IMR-90 (cell line): ENCODE results near the gene HSBP1L1. TPM values are rescaled to one million over a fixed set of nuclear protein-coding genes. Genes with fewer than 3 reads are reported as not detected.

Experiments used
- ATAC-seq: fragments of 200-7000 bp; cut with Tn5 transposase; 2 replicates; pipeline ENCODE4 v1.9.1; 2020; ENCODE audit warnings: low read depth, mild to moderate bottlenecking, moderate library complexity
- BruUV-seq: library from RNA; stranded (reverse); fragments of 400-500 nt; replicated peaks from 2 replicates; lab custom pipeline; 2021; lab: Mats Ljungman, UMichigan
- CTCF ChIA-PET: fragments of 300-600 bp; formaldehyde crosslinking; extraction: SDS; loops from one replicate; lab custom pipeline; 2021; ENCODE audit warnings: antibody characterized with exemption; lab: Yijun Ruan, JAX
- POLR2A ChIA-PET: fragments of 300-600 bp; sonication (Branson Sonifier 250); formaldehyde crosslinking; loops from one replicate; lab custom pipeline; 2022; ENCODE audit warnings: antibody characterized with exemption; ENCODE audit not compliant: unreplicated experiment; lab: Charles Lee
- DNase-seq: peaks from one replicate; pipeline ENCODE4 v3.0.0; 2013
- H2AFZ ChIP-seq: replicated peaks from 2 replicates; pipeline ENCODE3; 2013; ENCODE audit warnings: low read length, mild to moderate bottlenecking; ENCODE audit not compliant: poor library complexity
- H2AK5ac ChIP-seq: 2 replicates; pipeline ENCODE4 v1.6.1; 2013; ENCODE audit warnings: low read depth, low read length, inconsistent platforms
- H2AK9ac ChIP-seq: replicated peaks from 2 replicates; pipeline ENCODE3; 2013; ENCODE audit warnings: mild to moderate bottlenecking, low read depth, low read length, moderate library complexity; ENCODE audit not compliant: poor library complexity
- H2BK120ac ChIP-seq: 2 replicates; pipeline ENCODE4 v1.6.1; 2013; ENCODE audit warnings: low read depth, low read length, inconsistent platforms
- H2BK15ac ChIP-seq: 3 replicates; pipeline ENCODE4 v1.6.1; 2013; ENCODE audit warnings: low read depth, low read length, inconsistent platforms
- H2BK20ac ChIP-seq: 2 replicates; pipeline ENCODE4 v1.6.1; 2013; ENCODE audit warnings: low read depth, mild to moderate bottlenecking, inconsistent platforms, low read length, moderate library complexity
- H2BK5ac ChIP-seq: 2 replicates; pipeline ENCODE4 v1.6.1; 2013; ENCODE audit warnings: mild to moderate bottlenecking, low read depth, low read length, inconsistent platforms; ENCODE audit not compliant: poor library complexity, severe bottlenecking
- H3K14ac ChIP-seq: replicated peaks from 2 replicates; pipeline ENCODE4 v1.6.1; 2013; ENCODE audit warnings: low read depth, low read length, inconsistent platforms
- H3K18ac ChIP-seq: 2 replicates; pipeline ENCODE4 v1.6.1; 2013; ENCODE audit warnings: low read depth, low read length, control low read depth
- H3K23ac ChIP-seq: 2 replicates; pipeline ENCODE4 v1.6.1; 2013; ENCODE audit warnings: low read depth, low read length, inconsistent platforms
- H3K27ac ChIP-seq: 2 replicates; pipeline ENCODE4 v1.5.1; 2013; ENCODE audit warnings: mild to moderate bottlenecking, control low read depth, low read length; ENCODE audit not compliant: insufficient read depth
- H3K27me3 ChIP-seq: 2 replicates; pipeline ENCODE4 v1.6.1; 2013; ENCODE audit warnings: low read length; ENCODE audit not compliant: control insufficient read depth, insufficient read depth
- H3K36me3 ChIP-seq: 2 replicates; pipeline ENCODE4 v1.6.1; 2013; ENCODE audit warnings: low read length, mixed read lengths; ENCODE audit not compliant: control insufficient read depth, insufficient read depth
- H3K4ac ChIP-seq: 2 replicates; pipeline ENCODE4 v1.6.1; 2013; ENCODE audit warnings: low read depth, low read length, inconsistent platforms
- H3K4me1 ChIP-seq: 2 replicates; pipeline ENCODE4 v1.6.1; 2013; ENCODE audit warnings: low read length, mixed read lengths; ENCODE audit not compliant: control insufficient read depth, insufficient read depth
- H3K4me2 ChIP-seq: 2 replicates; pipeline ENCODE4 v1.6.1; 2013; ENCODE audit warnings: low read depth, mild to moderate bottlenecking, control low read depth, low read length, moderate library complexity
- H3K4me3 ChIP-seq: 2 replicates; pipeline ENCODE4 v1.5.1; 2013; ENCODE audit warnings: low read depth, mild to moderate bottlenecking, control low read depth, low read length, moderate library complexity; ENCODE audit not compliant: insufficient read depth
- H3K56ac ChIP-seq: 2 replicates; pipeline ENCODE4 v1.6.1; 2013; ENCODE audit warnings: low read length, inconsistent platforms; ENCODE audit not compliant: insufficient read depth; ENCODE audit errors: extremely low read depth
- H3K79me1 ChIP-seq, 2 experiments: 2 replicates each; pipeline ENCODE4 v1.6.1; 2013; ENCODE audit warnings: low read length in 2 of 2, inconsistent platforms in 1 of 2, low read depth in 1 of 2
- H3K9ac ChIP-seq: 2 replicates; pipeline ENCODE4 v1.6.1; 2013; ENCODE audit warnings: low read depth, low read length, control low read depth
- H3K9me1 ChIP-seq: 2 replicates; pipeline ENCODE4 v1.6.1; 2013; ENCODE audit warnings: low read length, inconsistent platforms; ENCODE audit not compliant: insufficient read depth
- H3K9me3 ChIP-seq: 2 replicates; pipeline ENCODE4 v1.6.1; 2013; ENCODE audit warnings: low read length; ENCODE audit not compliant: control insufficient read depth, insufficient read depth
- H4K20me1 ChIP-seq: 2 replicates; pipeline ENCODE4 v1.6.1; 2013; ENCODE audit warnings: low read length, inconsistent platforms; ENCODE audit not compliant: insufficient read depth
- H4K5ac ChIP-seq: 2 replicates; pipeline ENCODE4 v1.6.1; 2013; ENCODE audit warnings: mild to moderate bottlenecking, low read depth, low read length, control low read depth
- H4K8ac ChIP-seq, 2 experiments: 2 replicates each; pipeline ENCODE4 v1.6.1; 2013; ENCODE audit warnings: low read depth in 2 of 2, low read length in 2 of 2, control low read depth in 1 of 2, inconsistent platforms in 1 of 2
- H4K91ac ChIP-seq: 2 replicates; pipeline ENCODE4 v1.6.1; 2013; ENCODE audit warnings: low read depth, low read length, inconsistent platforms; ENCODE audit not compliant: insufficient read depth
- CEBPB ChIP-seq: IDR thresholded peaks from 2 replicates; pipeline ENCODE4 v1.6.1; 2012; ENCODE audit warnings: low read depth, low read length, improper control_type of control experiment
- CHD1 ChIP-seq: IDR thresholded peaks from 2 replicates; pipeline ENCODE4 v1.6.1; 2012; ENCODE audit warnings: low read depth, low read length, improper control_type of control experiment
- ELK1 ChIP-seq: fragments of 150-350 bp; IDR thresholded peaks from 2 replicates; pipeline ENCODE4 v1.6.1; 2016; ENCODE audit warnings: low read depth, mild to moderate bottlenecking, low read length, moderate library complexity, borderline replicate concordance
- FOS ChIP-seq: fragments of 150-350 bp; IDR thresholded peaks from 2 replicates; pipeline ENCODE4 v1.6.1; 2016; ENCODE audit warnings: low read depth, low read length
- MAZ ChIP-seq: IDR thresholded peaks from 2 replicates; pipeline ENCODE4 v1.6.1; 2012; ENCODE audit warnings: low read depth, mild to moderate bottlenecking, low read length, improper control_type of control experiment, moderate library complexity, borderline replicate concordance
- POLR2A ChIP-seq: IDR thresholded peaks from 2 replicates; pipeline ENCODE4 v1.6.1; 2012; ENCODE audit warnings: mild to moderate bottlenecking, low read depth, low read length
- RAD21 ChIP-seq: IDR thresholded peaks from 2 replicates; pipeline ENCODE4 v1.6.1; 2012; ENCODE audit warnings: low read length, improper control_type of control experiment
- SMC3 ChIP-seq: fragments of 150-350 bp; IDR thresholded peaks from 2 replicates; pipeline ENCODE4 v1.6.1; 2016; ENCODE audit warnings: low read depth, mild to moderate bottlenecking, antibody characterized with exemption, low read length, moderate library complexity
- USF2 ChIP-seq: fragments of 150-350 bp; IDR thresholded peaks from 2 replicates; pipeline ENCODE4 v1.6.1; 2017; ENCODE audit warnings: mild to moderate bottlenecking, antibody characterized with exemption, low read length, low read depth
- WGBS, 2 experiments: methylation state at CpG; one replicate each; pipeline versions ENCODE4 v1.1.5 to v1.1.7; 2013; ENCODE audit warnings: missing lambda C conversion rate in 2 of 2; ENCODE audit not compliant: insufficient read length in 1 of 2; ENCODE audit errors: extremely low coverage in 2 of 2; 5-methylcytosine and 5-hydroxymethylcytosine counted together
- dilution Hi-C: fragments of 300-500 bp; cut with HindIII; formaldehyde crosslinking; loops from one replicate; pipeline ENCODE4 v1.14.3; 2018; ENCODE audit warnings: low sequenced_read_pairs; ENCODE audit not compliant: unreplicated experiment
- in situ Hi-C: fragments of 300-500 bp; cut with MboI; formaldehyde crosslinking; loops from 3 replicates; pipeline ENCODE4 v1.14.3; 2019; ENCODE audit warnings: low sequenced_read_pairs, inconsistent platforms, mixed read lengths
- intact Hi-C: fragments of 100-400 bp; cut with micrococcal nuclease; formaldehyde crosslinking; loops from 2 replicates; pipeline ENCODE4 v1.10.0; 2022
- polyA plus RNA-seq, 3 experiments: library from polyadenylated mRNA; depleted of rRNA; stranded (reverse); fragments of >200 nt; gene quantifications; 2 replicates each; pipeline ENCODE4 v1.2.3, GENCODE V29; 2012; ENCODE audit warnings: low replicate concordance in 1 of 3
- total RNA-seq: library from RNA; depleted of rRNA; stranded (reverse); fragments of >200 nt; gene quantifications from 2 replicates; pipeline ENCODE4 v1.2.3, GENCODE V29; 2012

Gene HSBP1L1
- total and polyA plus RNA-seq, 2 of the 4 experiments (the other 2 are of a cell fraction) = 8.6 to 18.0 TPM

GRCh38 chr18:79930020-79930642 is 34.3 kb upstream of the HSBP1L1 start:
- no peak overlapping the region for H4K8ac ChIP-seq
- POLR2A ChIA-PET = no interaction called here
- CTCF ChIA-PET = no interaction called here
- peaks cover 28% of the 10 kb centered on the region for H3K36me3 ChIP-seq
- no peaks in the 10 kb centered on the region for H3K27me3 ChIP-seq
- intact Hi-C loops (no loop called here), in situ Hi-C loops (no loop called here), dilution Hi-C loops (no loop called here)
- no peak overlapping the region for H3K4me3 ChIP-seq
- H3K4me1 ChIP-seq = no peaks in the 10 kb centered on the region
- no peak overlapping the region for H3K4ac ChIP-seq
- peaks cover 2% of the 10 kb centered on the region for H3K9me1 ChIP-seq
- no peak overlapping the region for H3K23ac ChIP-seq
- no peak overlapping the region for H2AK9ac ChIP-seq
- H3K18ac ChIP-seq = no peak overlapping the region
- TF ChIP-seq FOS = no peak
- TF ChIP-seq CHD1 = no peak
- TF ChIP-seq ELK1 = no peak
- no peak for TF ChIP-seq CEBPB
- TF ChIP-seq RAD21 = no peak
- no peak for TF ChIP-seq MAZ
- no peak for TF ChIP-seq POLR2A
- no peak for TF ChIP-seq SMC3
- TF ChIP-seq USF2 = no peak
- H4K5ac ChIP-seq = no peak overlapping the region
- no peak overlapping the region for H4K91ac ChIP-seq
- H3K56ac ChIP-seq = no peak overlapping the region
- no peak overlapping the region for H3K9ac ChIP-seq
- H3K9me3 ChIP-seq = peaks cover 22% of the 10 kb centered on the region
- H4K20me1 ChIP-seq = peaks cover 14% of the 10 kb centered on the region
- no peak overlapping the region for H3K27ac ChIP-seq
- peaks cover 21 to 49% of the 10 kb centered on the region in 2 experiments for H3K79me1 ChIP-seq
- H2BK5ac ChIP-seq = no peak overlapping the region
- ATAC-seq (no peak), DNase-seq (peak; percentile 13)
- no peak overlapping the region for H2BK15ac ChIP-seq
- no peak overlapping the region for H3K4me2 ChIP-seq
- no peak overlapping the region for H2BK120ac ChIP-seq
- H3K14ac ChIP-seq = no peak overlapping the region
- WGBS, 2 experiments = no CpG with 5 or more reads among the region's 2 CpGs
- no peak overlapping the region for H2BK20ac ChIP-seq
- BruUV-seq = no TSS peak
- no peak overlapping the region for H2AFZ ChIP-seq
- no peak overlapping the region for H2AK5ac ChIP-seq
